Sigmoid colon (tissue), 4 donors: ENCODE data around the gene CRTC3.

Experiments used
- CTCF ChIP-seq, 4 experiments: fragments of 450-650 bp in 3 of 4; fragments of 200-600 bp in 1 of 4; IDR thresholded peaks; one replicate each; pipeline ENCODE4 v1.5.1; 2016 to 2019; ENCODE audit warnings: antibody characterized with exemption in 4 of 4, mild to moderate bottlenecking in 3 of 4, moderate library complexity in 2 of 4
- POLR2A ChIP-seq, 2 donors: fragments of 450-650 bp; IDR thresholded peaks; one replicate each; pipeline ENCODE4 v1.6.1; 2016; ENCODE audit warnings: antibody characterized with exemption in 2 of 2, mild to moderate bottlenecking in 2 of 2, moderate library complexity in 2 of 2
- POLR2AphosphoS5 ChIP-seq, 4 donors: sonication (generic); formaldehyde crosslinking; IDR thresholded peaks; one replicate each; pipeline ENCODE4 v1.6.1; 2017; ENCODE audit warnings: antibody characterized with exemption in 4 of 4

- no peak for TF ChIP-seq POLR2A (IDR thresholded peaks at IDR 0.05)
- no peak for TF ChIP-seq CTCF (IDR thresholded peaks at IDR 0.05)
- TF ChIP-seq POLR2AphosphoS5 (IDR thresholded peaks at IDR 0.05): no peak
Measured at GRCh38 chr15:90487186-90487585, 42.5 kb upstream of the CRTC3 start.
